ENCODE data around the gene TMEM95. TPM values are rescaled to one million over a fixed set of nuclear protein-coding genes. Genes with fewer than 3 reads are reported as not detected.
"Not testable (repeated sequence)": the region's sequence is repeated elsewhere in the genome, so short reads cannot be mapped to it uniquely, and the experiment has no call there.

Gene TMEM95
- polyA plus RNA-seq, 1 experiment: not detected

DNA sequence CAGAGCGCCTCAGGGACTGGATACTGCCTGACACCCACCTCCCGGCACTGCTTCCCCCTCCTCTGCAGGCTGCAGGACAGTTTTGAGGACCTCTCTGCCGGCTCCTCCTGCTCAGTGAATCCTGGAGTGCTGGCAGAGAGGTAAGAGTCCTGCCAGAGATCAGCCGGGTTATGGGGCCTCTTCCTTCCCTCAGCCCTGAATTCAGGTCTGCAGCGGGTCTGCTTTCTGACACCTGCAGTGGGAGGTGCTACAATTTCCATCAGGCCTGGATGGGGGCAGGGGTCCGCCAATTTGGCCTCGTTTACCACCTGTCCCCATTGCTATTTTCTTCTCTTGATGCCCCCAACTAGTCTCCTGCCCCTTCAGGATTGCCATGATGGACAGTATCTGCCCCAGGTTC is 22.8 kb upstream of the TMEM95 start:
- CTCF ChIA-PET: no interaction called here
- Histone ChIP-seq H3K4me3 (ENCODE audit: low read depth, low read length) (no peak overlapping the region), H3K36me3 (ENCODE audit: control insufficient read depth, insufficient read depth, low read length) (no peaks in the 10 kb centered on the region), H3K27me3 (ENCODE audit: control insufficient read depth, insufficient read depth, low read length) (no peaks in the 10 kb centered on the region; the same call in 1 of the 2 replicates)
- POLR2A ChIA-PET: no interaction called here
- no peak for DNase-seq (ENCODE audit: low read depth)
- TF ChIP-seq, protein P1, sequence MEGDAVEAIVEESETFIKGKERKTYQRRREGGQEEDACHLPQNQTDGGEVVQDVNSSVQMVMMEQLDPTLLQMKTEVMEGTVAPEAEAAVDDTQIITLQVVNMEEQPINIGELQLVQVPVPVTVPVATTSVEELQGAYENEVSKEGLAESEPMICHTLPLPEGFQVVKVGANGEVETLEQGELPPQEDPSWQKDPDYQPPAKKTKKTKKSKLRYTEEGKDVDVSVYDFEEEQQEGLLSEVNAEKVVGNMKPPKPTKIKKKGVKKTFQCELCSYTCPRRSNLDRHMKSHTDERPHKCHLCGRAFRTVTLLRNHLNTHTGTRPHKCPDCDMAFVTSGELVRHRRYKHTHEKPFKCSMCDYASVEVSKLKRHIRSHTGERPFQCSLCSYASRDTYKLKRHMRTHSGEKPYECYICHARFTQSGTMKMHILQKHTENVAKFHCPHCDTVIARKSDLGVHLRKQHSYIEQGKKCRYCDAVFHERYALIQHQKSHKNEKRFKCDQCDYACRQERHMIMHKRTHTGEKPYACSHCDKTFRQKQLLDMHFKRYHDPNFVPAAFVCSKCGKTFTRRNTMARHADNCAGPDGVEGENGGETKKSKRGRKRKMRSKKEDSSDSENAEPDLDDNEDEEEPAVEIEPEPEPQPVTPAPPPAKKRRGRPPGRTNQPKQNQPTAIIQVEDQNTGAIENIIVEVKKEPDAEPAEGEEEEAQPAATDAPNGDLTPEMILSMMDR (IDR thresholded peaks at IDR 0.05; ENCODE audit: insufficient read depth, low read depth, low read length): no peak

DNA sequence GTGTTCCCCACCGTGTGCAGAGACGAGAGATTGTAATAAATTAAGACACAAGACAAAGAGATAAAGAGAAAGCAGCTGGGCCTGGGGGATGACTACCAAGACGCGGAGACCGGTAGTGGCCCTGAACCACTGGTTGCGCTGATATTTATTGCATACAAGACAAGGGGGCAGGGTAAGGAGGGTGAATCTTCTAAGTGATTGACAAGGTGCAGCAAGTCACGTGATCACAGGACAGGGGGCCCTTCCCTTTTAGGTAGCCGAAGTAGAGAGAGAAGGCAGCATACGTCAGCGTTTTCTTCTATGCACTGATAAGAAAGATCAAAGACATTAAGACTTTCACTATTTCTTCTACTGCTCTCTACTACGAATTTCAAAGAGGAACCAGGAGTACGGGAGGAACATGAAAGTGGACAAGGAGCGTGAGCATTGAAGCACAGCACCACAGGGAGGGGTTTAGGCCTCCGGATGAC is 22.3 kb upstream of the TMEM95 start:
- H3K4me3 ChIP-seq (ENCODE audit: low read depth, low read length); CTCF ChIA-PET; H3K36me3 ChIP-seq (ENCODE audit: control insufficient read depth, insufficient read depth, low read length); H3K27me3 ChIP-seq (ENCODE audit: control insufficient read depth, insufficient read depth, low read length); POLR2A ChIA-PET; DNase-seq (ENCODE audit: low read depth): not testable (repeated sequence)

DNA sequence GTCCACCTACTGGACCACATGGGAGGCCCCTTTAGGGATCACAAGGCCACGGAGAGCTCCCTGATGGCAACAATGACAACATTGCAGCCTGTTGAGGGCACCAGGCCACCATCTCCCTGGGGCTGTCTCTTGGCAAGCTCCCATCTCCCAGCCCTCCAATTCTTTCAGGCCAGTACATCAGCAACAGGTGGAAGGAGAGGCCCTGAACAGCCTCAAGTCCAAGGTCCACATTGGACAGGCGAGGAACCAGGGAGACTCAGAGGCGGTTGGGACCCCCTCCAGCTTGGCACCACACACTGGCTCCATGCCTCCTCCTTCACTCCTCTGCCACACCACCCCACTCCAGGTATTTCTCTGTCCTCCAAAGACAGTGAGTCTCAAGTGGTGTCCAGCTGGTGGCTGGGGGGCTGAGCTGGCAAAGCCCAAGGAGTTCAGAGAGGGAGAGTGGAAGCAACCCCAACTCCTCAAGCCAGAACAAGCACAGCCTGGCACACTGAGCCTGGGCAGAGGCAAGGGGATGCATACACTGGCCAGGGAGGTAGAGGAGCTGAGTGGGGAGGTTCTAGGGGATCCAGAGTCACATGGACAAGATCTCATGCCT is 19.9 kb upstream of the TMEM95 start:
- ChIA-PET POLR2A (no interaction called here), CTCF (interaction anchor here (1.0 to 3.2 kb wide), 3 partner anchors 10 to 97 kb away, joined by 3 to 13 read pairs (median 3); no protein-coding TSS in a partner anchor)
- Histone ChIP-seq H3K4me3 (ENCODE audit: low read depth, low read length) (no peak overlapping the region), H3K27me3 (ENCODE audit: control insufficient read depth, insufficient read depth, low read length) (no peaks in the 10 kb centered on the region; the same call in 1 of the 2 replicates), H3K36me3 (ENCODE audit: control insufficient read depth, insufficient read depth, low read length) (no peaks in the 10 kb centered on the region)
- no peak for DNase-seq (ENCODE audit: low read depth)
- TF ChIP-seq, protein P1 (IDR thresholded peaks at IDR 0.05; ENCODE audit: insufficient read depth, low read depth, low read length): no peak

DNA sequence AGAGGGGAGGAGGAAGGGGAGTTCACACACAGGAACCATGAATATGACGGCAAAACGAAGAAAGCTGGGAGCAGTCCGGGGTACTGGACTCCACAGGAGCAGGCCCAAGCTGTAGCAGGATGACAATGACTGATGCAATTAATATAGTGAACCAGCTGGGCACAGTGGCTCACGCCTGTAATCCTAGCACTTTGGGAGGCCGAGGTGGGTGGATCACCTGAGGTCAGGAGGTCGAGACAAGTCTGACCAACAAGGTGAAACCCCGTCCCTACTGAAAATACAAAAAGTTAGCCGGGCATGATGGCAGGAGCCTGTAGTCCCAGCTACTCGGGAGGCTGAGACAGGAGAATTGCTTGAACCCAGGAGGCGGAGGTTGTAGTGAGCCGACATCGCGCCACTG is 19.2 kb upstream of the TMEM95 start:
- H3K27me3 ChIP-seq (ENCODE audit: control insufficient read depth, insufficient read depth, low read length); POLR2A ChIA-PET; H3K36me3 ChIP-seq (ENCODE audit: control insufficient read depth, insufficient read depth, low read length); DNase-seq (ENCODE audit: low read depth); H3K4me3 ChIP-seq (ENCODE audit: low read depth, low read length): not testable (repeated sequence)
- CTCF ChIA-PET: interaction anchor here (1.1 to 3.2 kb wide), 2 partner anchors 9 to 11 kb away, joined by 3 to 13 read pairs; no protein-coding TSS in a partner anchor

DNA sequence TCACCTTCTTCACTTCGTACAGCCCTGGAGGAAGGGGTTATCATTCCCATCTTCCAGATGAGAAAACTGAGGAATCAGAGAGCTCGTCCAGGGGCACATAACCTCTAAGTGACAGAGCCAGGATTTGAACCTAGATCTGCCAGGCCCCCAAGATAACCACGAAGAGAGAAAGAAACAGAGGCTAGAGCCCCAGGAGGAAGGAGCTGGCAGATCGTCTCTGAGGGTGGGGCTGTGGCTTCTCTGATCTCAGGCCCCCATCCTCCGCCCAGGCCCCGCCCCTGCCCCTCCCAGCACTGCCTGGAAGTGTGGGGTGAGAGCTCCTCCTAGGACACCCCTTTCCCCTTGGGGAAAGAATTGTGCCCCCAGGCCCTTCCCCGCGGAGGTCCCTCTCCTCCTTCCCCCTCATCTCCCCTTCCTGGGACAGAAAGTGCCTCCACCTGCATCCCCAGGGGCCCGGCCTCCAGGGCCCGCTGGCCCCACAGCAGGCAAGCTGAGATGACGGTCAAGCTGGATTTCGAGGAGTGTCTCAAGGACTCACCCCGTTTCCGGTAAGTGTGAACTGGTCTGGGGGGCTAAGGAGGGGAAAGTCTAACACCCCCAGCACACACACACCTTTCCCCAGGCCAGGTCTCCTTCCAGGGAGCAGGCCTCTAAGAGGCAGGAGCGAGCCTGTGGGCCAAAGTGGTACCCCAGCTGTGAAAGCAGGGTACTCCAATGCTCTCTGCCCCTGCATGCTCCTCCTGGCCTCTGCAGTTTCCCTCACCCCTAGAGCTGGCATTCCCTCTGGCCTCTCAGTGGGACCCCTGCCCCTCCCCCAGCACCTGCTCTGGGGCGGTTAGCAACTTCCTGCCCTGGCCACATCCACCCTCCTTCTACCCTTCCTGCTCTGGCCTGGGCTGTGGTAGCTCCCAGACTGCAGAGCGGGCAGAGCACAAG is 18.4 kb upstream of the TMEM95 start, which contains the start of gene ACAP1:
Gene ACAP1 (plus strand): TSS at position 290 of the 936 bp plus-strand sequence. CDS start 206 bp downstream, at position 496.
- ChIA-PET CTCF (interaction anchor here (1.1 to 3.2 kb wide), 4 partner anchors 8 to 20 kb away, joined by 3 to 13 read pairs (median 4); no protein-coding TSS in a partner anchor), POLR2A (no interaction called here)
- peaks cover under 1% of the 10 kb centered on the region for H3K27me3 ChIP-seq (ENCODE audit: control insufficient read depth, insufficient read depth, low read length)
- DNase-seq (ENCODE audit: low read depth): no peak
- no peak within 1 kb of the TSS for H3K4me3 ChIP-seq (ENCODE audit: low read depth, low read length)
- H3K36me3 ChIP-seq (ENCODE audit: control insufficient read depth, insufficient read depth, low read length): no peaks in the 10 kb centered on the region
- TF ChIP-seq, protein P1 (IDR thresholded peaks at IDR 0.05; ENCODE audit: insufficient read depth, low read depth, low read length): no peak

DNA sequence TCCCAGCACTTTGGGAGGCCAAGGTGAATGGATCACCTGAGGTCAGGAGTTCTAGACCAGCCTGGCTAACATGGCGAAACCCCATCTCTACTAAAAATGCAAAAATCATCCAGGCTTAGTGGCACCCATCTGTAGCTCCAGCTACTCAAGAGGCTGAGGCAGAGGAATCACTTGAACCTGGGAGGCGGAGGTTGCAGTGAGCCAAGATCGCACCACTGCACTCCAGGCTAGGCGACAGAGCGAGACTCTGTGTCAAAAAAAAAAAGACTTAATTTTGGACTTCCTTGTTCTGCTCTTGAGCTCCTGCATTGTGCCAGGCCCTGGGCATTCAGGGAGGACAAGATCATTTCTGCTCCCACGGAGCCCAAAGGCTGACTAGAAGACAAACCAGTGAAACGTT is 17.4 kb upstream of the TMEM95 start:
- CTCF ChIA-PET: interaction anchor here (0.6 to 3.2 kb wide), 3 partner anchors 13 to 671 kb away, joined by 3 to 13 read pairs (median 4); no protein-coding TSS in a partner anchor
- POLR2A ChIA-PET: not testable (repeated sequence)

More for the DNA sequence above, 17.4 kb upstream of the TMEM95 start:
- not testable (repeated sequence) for H3K27me3 ChIP-seq (ENCODE audit: control insufficient read depth, insufficient read depth, low read length); H3K36me3 ChIP-seq (ENCODE audit: control insufficient read depth, insufficient read depth, low read length); H3K4me3 ChIP-seq (ENCODE audit: low read depth, low read length); DNase-seq (ENCODE audit: low read depth)
